DLD1 (cell line): Measurements from ENCODE around the gene C17orf75.
"Not testable (repeated sequence)": the region's sequence is repeated elsewhere in the genome, so short reads cannot be mapped to it uniquely, and the experiment has no call there.

Source experiments
- in situ Hi-C: cut with HindIII; loops from 2 replicates; pipeline ENCODE4 v1.10.0; 2017; ENCODE audit warnings: low sequenced_read_pairs

Gene C17orf75, protein sequence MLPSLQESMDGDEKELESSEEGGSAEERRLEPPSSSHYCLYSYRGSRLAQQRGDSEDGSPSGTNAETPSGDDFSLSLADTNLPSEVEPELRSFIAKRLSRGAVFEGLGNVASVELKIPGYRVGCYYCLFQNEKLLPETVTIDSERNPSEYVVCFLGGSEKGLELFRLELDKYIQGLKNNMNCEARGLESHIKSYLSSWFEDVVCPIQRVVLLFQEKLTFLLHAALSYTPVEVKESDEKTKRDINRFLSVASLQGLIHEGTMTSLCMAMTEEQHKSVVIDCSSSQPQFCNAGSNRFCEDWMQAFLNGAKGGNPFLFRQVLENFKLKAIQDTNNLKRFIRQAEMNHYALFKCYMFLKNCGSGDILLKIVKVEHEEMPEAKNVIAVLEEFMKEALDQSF

GRCh38 chr17:32341857-32342602 is at the start of gene C17orf75:
Gene C17orf75 (minus strand): TSS chr17:32342173. CDS start chr17:32342139, 34 bp downstream.
- in situ Hi-C loops = no loop called here

DNA sequence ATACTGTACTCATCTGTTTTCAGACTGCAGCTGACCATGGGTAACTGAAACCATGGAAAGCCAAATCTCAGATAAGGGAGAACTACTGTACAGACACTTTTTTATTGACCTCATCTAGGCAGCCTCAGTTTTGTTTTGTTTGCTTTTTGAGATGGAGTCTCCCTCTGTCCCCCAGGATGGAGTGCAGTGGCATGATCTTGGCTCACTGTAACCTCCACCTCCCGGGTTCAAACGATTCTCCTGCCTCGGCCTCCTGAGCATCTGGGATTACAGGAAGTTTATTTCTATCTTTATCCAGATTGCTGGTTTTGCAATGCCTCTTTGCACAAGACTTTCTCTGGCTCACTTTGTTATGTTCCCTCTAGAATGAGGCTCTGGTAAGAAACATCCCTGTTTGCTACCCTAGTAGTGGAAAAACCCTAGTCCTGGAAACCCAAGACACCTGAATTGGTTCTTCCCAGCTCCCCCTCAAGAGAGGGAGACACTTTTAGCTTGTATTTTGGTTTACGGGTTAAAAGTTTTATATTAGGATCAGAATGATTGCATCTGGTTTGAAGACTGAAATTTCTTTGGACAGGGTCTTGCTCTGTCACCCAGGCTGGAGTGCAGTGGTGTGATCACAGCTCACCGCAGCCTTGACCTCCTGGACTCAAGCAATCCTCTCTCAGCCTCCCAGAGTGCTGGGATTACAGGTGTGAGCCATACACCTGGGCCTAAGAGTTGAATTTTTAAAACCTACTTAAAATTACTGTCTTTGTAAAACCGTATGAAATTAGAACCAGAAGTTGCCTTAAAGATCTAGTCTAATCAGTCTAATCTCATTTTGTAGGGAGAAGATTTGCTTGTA is 46.9 kb upstream of the C17orf75 start:
- in situ Hi-C loops = no loop called here

DNA sequence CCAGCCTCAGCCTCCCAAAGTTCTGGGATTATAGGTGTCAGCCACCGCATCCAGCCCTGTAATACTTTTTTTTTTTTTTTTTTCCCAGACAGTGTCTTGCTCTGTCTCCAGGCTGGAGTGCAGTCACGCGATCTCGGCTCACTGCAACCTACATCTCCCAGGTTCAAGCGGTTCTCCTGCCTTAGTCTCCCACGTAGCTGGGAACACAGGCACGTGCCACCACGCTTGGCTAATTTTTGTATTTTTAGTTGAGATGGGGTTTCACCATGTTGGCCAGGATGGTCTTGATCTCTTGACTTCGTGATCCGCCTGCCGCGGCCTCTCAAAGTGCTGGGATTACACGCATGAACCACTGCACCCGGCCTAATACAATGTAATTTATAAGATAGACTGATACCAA is 46.2 kb upstream of the C17orf75 start:
- in situ Hi-C loops = not testable (repeated sequence)

- in situ Hi-C loops = no loop called here
Observed at GRCh38 chr17:32386844-32387243, 44.9 kb upstream of the C17orf75 start.

GRCh38 chr17:32385971-32386370 is 44.0 kb upstream of the C17orf75 start:
- in situ Hi-C loops = no loop called here

DNA sequence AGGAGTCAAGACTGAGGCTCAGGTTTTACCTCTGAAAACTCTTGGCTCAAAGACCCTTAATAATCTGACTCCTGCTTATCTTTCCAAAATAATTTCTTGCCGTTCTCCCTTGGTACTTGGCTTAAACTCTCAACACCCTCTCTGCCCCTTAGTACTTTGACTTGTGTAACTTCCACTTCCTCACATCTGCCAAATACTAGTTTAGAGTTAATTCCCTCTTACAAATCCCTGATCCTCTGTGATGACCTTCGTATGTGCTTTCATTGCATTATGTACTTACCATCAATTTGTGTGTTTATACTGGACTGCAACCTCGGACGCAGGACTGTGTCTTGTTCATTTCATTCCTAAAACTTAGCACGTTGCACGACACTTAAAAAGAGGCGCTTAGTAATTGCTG is 43.1 kb upstream of the C17orf75 start:
- in situ Hi-C loops = no loop called here

GRCh38 chr17:32383926-32384434 is 42.0 kb upstream of the C17orf75 start:
- in situ Hi-C loops = no loop called here

DNA sequence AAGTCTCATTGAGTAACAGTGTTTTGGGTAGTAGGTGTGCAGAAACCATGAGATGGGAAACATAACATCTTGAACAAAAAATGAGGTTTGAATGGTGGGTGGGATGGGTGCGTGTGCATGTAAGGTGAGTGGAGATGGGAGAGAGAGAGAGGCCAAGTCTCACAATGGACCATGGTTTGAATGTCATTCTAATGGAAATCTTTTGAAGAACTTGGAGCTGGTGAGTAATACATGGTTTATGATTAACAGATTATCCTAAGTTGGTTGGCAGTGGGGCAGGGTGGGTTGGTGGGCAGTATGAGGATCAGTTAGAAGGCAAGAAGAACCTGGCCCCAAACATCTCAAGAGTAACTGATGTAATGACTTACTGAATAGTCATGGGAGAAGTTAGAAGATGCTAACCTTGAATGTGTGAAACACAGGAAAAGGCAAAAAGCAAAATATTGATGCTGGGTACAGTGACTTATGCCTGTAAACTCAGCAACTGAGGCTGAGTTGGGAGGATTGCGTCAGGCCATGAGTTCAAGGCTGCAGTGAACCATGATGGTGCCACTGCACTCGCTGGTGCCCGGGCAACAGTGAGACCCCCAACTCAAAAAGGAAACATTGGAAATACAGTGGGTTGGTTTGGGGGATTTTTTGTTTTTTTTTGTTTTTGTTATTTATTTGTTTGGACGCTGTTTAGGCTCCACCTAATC is 40.7 kb upstream of the C17orf75 start:
- in situ Hi-C loops = no loop called here

DNA sequence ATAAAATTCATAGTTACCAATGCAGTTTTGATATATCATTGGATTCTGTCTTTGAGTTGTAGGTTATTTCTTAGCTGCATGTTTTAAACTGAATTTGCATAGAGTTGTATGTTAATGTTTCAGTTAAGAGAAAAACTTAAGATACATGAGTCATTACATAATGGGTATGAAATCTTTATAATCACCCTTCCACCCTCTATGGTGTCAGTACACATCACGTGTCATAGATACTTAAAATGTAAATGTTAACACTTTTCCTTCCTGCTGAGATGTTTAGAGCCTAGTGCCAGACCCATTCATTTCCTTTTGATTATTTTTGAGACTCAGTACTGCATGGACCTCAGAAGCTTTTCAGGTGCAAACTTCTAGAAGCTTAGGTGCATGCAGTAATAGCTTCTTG is 28.5 kb upstream of the C17orf75 start:
- in situ Hi-C loops = no loop called here

- in situ Hi-C loops = no loop called here
Observed at GRCh38 chr17:32361270-32361669, 19.3 kb upstream of the C17orf75 start.

GRCh38 chr17:32357615-32358014 is 15.6 kb upstream of the C17orf75 start:
- in situ Hi-C loops = no loop called here

GRCh38 chr17:32356750-32357149 is 14.8 kb upstream of the C17orf75 start:
- in situ Hi-C loops = no loop called here

GRCh38 chr17:32356378-32356743 is 14.4 kb upstream of the C17orf75 start:
- in situ Hi-C loops = no loop called here

GRCh38 chr17:32355649-32356377 is 13.8 kb upstream of the C17orf75 start:
- in situ Hi-C loops = no loop called here

DNA sequence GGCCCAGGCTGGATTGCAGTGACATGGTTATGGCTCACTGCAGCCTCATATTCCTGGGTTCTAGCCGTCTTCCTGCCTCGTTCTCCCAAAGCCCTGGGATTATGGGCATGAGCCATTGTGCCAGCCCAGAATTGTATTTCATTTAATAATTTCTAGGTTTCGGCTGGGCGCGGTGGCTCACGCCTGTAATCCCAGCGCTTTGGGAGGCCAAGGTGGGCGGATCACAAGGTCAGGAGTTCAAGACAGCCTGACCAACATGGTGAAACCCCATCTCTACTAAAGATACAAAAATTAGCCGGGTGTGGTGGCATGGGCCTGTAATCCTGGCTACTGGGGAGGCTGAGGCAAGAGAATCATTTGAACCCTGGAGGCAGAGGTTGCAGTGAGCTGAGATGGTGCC is 10.8 kb upstream of the C17orf75 start:
- in situ Hi-C loops = not testable (repeated sequence)

DNA sequence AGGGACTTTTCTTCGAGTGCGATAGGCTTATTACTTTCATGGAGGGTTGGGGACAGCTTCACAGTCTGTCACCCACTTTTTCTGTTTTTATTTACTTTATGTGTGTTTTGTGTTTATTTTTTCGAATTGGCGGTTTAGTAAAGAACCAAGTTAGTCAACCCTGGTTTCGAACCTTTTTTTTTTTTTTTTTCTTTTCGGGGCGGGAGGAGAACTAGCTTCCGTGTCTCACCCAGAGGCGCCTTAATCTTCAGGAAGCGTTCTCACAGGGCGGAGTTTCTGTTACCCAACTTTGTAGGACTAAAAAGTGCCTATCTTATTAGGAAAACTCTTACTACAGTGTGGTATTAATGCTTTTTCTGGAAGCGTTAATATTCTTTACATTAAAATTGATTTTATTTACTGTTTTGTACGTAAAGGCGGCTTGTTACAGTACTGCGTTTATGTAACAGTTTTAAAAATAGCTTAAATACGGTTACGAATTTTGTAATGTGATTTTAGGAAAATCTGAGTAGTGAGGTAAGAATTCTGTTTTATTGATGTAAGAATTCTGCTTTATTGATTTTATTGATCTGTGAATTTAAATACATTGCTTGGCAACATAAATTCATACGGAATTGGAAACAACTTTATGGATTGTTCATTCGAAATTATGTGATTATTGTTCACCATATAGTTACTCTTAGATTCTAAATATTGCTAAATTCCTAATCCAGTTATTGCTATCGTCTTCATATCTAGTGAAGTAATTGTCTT is 8.9 kb upstream of the C17orf75 start:
- in situ Hi-C loops = no loop called here

- in situ Hi-C loops = no loop called here
Observed at GRCh38 chr17:32349854-32350665, 8.1 kb upstream of the C17orf75 start, which contains the start of gene ZNF207. Gene ZNF207 (plus strand): TSS chr17:32350157. CDS start chr17:32350286, 129 bp downstream.

DNA sequence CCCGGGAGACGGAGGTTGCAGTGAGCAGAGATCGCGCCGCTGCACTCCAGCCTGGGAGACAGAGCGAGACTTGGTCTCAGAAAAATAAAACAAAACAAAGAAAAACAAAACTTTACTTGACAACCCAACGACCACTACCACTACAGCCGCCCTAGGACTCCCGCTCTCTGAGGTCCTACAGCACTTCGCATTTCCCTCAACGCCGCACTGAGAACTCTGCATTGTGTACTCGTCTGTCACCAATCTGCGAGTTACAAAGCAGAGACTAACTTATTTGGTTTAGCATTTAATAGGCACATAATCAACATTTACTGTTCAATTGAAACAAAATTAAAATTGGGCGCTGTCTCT is 7.5 kb upstream of the C17orf75 start:
- in situ Hi-C loops = no loop called here
